HEK293 (cell line): ENCODE measurements around the gene AGK.
"Not testable (repeated sequence)": the region's sequence is repeated elsewhere in the genome, so short reads cannot be mapped to it uniquely, and the experiment has no call there.

Experiments used
- CTCF ChIA-PET: fragments of 350-600 bp; formaldehyde crosslinking; extraction: SDS; loops from one replicate; lab custom pipeline; 2021; ENCODE audit warnings: antibody characterized with exemption; lab: Yijun Ruan, JAX
- POLR2A ChIA-PET: fragments of 300-600 bp; formaldehyde crosslinking; extraction: SDS; loops from one replicate; lab custom pipeline; 2020; ENCODE audit warnings: antibody characterized with exemption, inconsistent platforms; lab: Yijun Ruan, JAX
- H3K27ac ChIP-seq: fragments of 200-500 bp; sonication (Bioruptor generic); 2 replicates; pipeline ENCODE4 v1.5.1; 2014; ENCODE audit warnings: low read depth, low read length, control low read depth, inconsistent platforms; ENCODE audit errors: extremely low read depth
- H3K36me3 ChIP-seq, 2 experiments: fragments of 200-500 bp in 1 of 2; sonication (Bioruptor generic) in 1 of 2; 1 replicate in 1 of 2; 2 replicates in 1 of 2; pipeline ENCODE4 v1.5.1; 2014 to 2017; ENCODE audit warnings: inconsistent platforms in 2 of 2, low read length in 2 of 2; ENCODE audit not compliant: control insufficient read depth in 2 of 2, insufficient read depth in 1 of 2
- H3K4me1 ChIP-seq: fragments of 200-500 bp; sonication (Bioruptor generic); 2 replicates; pipeline ENCODE4 v1.5.1; 2014; ENCODE audit warnings: mild to moderate bottlenecking, low read length, inconsistent platforms; ENCODE audit not compliant: control insufficient read depth, insufficient read depth
- H3K4me3 ChIP-seq: 2 replicates; pipeline ENCODE4 v1.5.1; 2011; ENCODE audit warnings: low read depth, mild to moderate bottlenecking, control low read depth, low read length, moderate library complexity
- H3K9me3 ChIP-seq: fragments of 200-500 bp; sonication (Bioruptor generic); 2 replicates; pipeline ENCODE4 v1.5.1; 2014; ENCODE audit warnings: low read depth, low read length, inconsistent platforms; ENCODE audit not compliant: control insufficient read depth, insufficient read depth
- HOXD13 ChIP-seq: sonication (generic); formaldehyde crosslinking; IDR thresholded peaks from 2 replicates; pipeline ENCODE4 v1.8.0; 2022; ENCODE audit warnings: missing genetic modification reagents, borderline replicate concordance
- MZF1 ChIP-seq: fragments of 450-650 bp; formaldehyde crosslinking; IDR thresholded peaks from 2 replicates; pipeline ENCODE4 v1.5.1; 2017; ENCODE audit warnings: missing biosample characterization, missing genetic modification characterization, borderline replicate concordance
- YY2 ChIP-seq: fragments of 450-650 bp; formaldehyde crosslinking; IDR thresholded peaks from 2 replicates; pipeline ENCODE4 v1.5.1; 2016; ENCODE audit warnings: missing biosample characterization, missing genetic modification characterization
- ZBTB48 ChIP-seq: fragments of 450-650 bp; formaldehyde crosslinking; IDR thresholded peaks from 2 replicates; pipeline ENCODE4 v1.5.1; 2016; ENCODE audit warnings: missing biosample characterization, missing genetic modification characterization
- ZFP69B ChIP-seq: fragments of 450-650 bp; formaldehyde crosslinking; IDR thresholded peaks from 2 replicates; pipeline ENCODE4 v1.5.1; 2016; ENCODE audit warnings: missing biosample characterization, missing genetic modification characterization
- ZNF114 ChIP-seq: fragments of 450-650 bp; formaldehyde crosslinking; IDR thresholded peaks from 2 replicates; pipeline ENCODE4 v1.5.0; 2017; ENCODE audit warnings: missing biosample characterization, missing genetic modification characterization
- ZNF146 ChIP-seq: fragments of 450-650 bp; formaldehyde crosslinking; IDR thresholded peaks from 2 replicates; pipeline ENCODE4 v1.5.1; 2016; ENCODE audit warnings: missing biosample characterization, missing genetic modification characterization
- ZNF214 ChIP-seq: fragments of 450-650 bp; formaldehyde crosslinking; IDR thresholded peaks from 2 replicates; pipeline ENCODE4 v1.5.1; 2017; ENCODE audit warnings: missing biosample characterization, mild to moderate bottlenecking, missing genetic modification characterization, borderline replicate concordance
- ZNF239 ChIP-seq: fragments of 450-650 bp; formaldehyde crosslinking; IDR thresholded peaks from 2 replicates; pipeline ENCODE4 v1.5.1; 2016; ENCODE audit warnings: missing biosample characterization, missing genetic modification characterization
- ZNF354C ChIP-seq: fragments of 450-650 bp; formaldehyde crosslinking; IDR thresholded peaks from 2 replicates; pipeline ENCODE4 v1.5.1; 2016; ENCODE audit warnings: missing biosample characterization, missing genetic modification characterization, low read depth, borderline replicate concordance
- ZNF548 ChIP-seq: fragments of 450-650 bp; formaldehyde crosslinking; IDR thresholded peaks from 2 replicates; pipeline ENCODE4 v1.5.1; 2016; ENCODE audit warnings: missing biosample characterization, missing genetic modification characterization
- ZNF571 ChIP-seq: fragments of 450-650 bp; formaldehyde crosslinking; IDR thresholded peaks from 2 replicates; pipeline ENCODE4 v1.5.0; 2017; ENCODE audit warnings: missing biosample characterization, missing genetic modification characterization
- ZNF629 ChIP-seq: fragments of 450-650 bp; formaldehyde crosslinking; IDR thresholded peaks from 2 replicates; pipeline ENCODE4 v1.5.1; 2017; ENCODE audit warnings: missing biosample characterization, missing genetic modification characterization
- ZNF747 ChIP-seq: fragments of 450-650 bp; formaldehyde crosslinking; IDR thresholded peaks from 2 replicates; pipeline ENCODE4 v1.5.1; 2016; ENCODE audit warnings: missing biosample characterization, missing genetic modification characterization
- ZNF768 ChIP-seq: fragments of 450-650 bp; formaldehyde crosslinking; IDR thresholded peaks from 2 replicates; pipeline ENCODE4 v1.5.1; 2018; ENCODE audit warnings: missing biosample characterization, mild to moderate bottlenecking, missing genetic modification characterization
- ZNF785 ChIP-seq: fragments of 450-650 bp; formaldehyde crosslinking; IDR thresholded peaks from 2 replicates; pipeline ENCODE4 v1.5.1; 2016; ENCODE audit warnings: missing biosample characterization, missing genetic modification characterization
- TF ChIP-seq, protein P1 (sequence below): fragments of 450-650 bp; formaldehyde crosslinking; IDR thresholded peaks from 2 replicates; pipeline ENCODE4 v1.5.1; 2016; ENCODE audit warnings: missing biosample characterization, missing genetic modification characterization
- TF ChIP-seq, protein P2 (sequence below): fragments of 450-650 bp; formaldehyde crosslinking; IDR thresholded peaks from 2 replicates; pipeline ENCODE4 v1.5.1; 2016; ENCODE audit warnings: missing biosample characterization, missing genetic modification characterization
- TF ChIP-seq, protein P3 (sequence below): sonication (generic); formaldehyde crosslinking; IDR thresholded peaks from 2 replicates; pipeline ENCODE4 v1.8.1; 2022; ENCODE audit warnings: mild to moderate bottlenecking, moderate library complexity, missing genetic modification reagents

Gene AGK

DNA sequence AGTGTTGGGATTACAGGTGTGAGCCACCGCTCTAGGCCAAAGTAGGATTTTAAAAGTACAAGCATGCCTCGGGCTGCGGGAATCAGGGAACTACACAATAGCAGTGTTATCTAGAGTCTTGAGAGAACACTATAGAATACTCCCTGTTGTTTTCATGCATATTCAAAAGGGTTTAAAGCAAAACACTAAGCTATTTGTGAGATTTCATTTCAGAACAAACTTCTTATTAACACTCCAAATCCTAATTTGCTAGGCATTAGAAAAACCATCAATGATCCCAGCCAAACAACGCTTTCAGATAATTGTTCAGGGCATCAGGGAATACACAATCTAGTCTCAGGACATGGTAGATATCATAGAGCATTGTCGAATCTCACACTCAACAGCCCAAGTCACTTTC, 136.8 kb downstream of the AGK start:
- ChIA-PET POLR2A (interaction anchor here (0.7 kb wide), 2 partner anchors 50 to 330 kb away, joined by 3 to 4 read pairs; partner anchors contain the start of gene SSBP1), CTCF (interaction anchor here (0.6 kb wide), 1 partner anchor 9 kb away, joined by 3 read pairs; no protein-coding TSS in a partner anchor)
- peaks cover 4% of the 10 kb centered on the region; the same call in 1 of the 2 replicates for H3K4me1 ChIP-seq
- no peak overlapping the region for H3K4me3 ChIP-seq
- peaks cover 5 to 23% of the 10 kb centered on the region in 2 experiments; a peak in 2 of 3 replicates for H3K36me3 ChIP-seq
- no peak overlapping the region for H3K27ac ChIP-seq
- H3K9me3 ChIP-seq: no peaks in the 10 kb centered on the region
- no peak for TF ChIP-seq ZNF571 (tag by site-specific recombination)
- TF ChIP-seq ZNF239 (tag by site-specific recombination): no peak
- TF ChIP-seq ZBTB48 (tag by site-specific recombination): no peak
- TF ChIP-seq MZF1 (tag by site-specific recombination): no peak
- no peak for TF ChIP-seq ZNF629 (tag by site-specific recombination)
- TF ChIP-seq ZNF354C (tag by site-specific recombination): no peak
- TF ChIP-seq HOXD13 (CRISPR knock-in tag): no peak
- TF ChIP-seq YY2 (tag by site-specific recombination): no peak
- TF ChIP-seq, protein P1, sequence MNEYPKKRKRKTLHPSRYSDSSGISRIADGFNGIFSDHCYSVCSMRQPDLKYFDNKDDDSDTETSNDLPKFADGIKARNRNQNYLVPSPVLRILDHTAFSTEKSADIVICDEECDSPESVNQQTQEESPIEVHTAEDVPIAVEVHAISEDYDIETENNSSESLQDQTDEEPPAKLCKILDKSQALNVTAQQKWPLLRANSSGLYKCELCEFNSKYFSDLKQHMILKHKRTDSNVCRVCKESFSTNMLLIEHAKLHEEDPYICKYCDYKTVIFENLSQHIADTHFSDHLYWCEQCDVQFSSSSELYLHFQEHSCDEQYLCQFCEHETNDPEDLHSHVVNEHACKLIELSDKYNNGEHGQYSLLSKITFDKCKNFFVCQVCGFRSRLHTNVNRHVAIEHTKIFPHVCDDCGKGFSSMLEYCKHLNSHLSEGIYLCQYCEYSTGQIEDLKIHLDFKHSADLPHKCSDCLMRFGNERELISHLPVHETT (tag by site-specific recombination): no peak
- no peak for TF ChIP-seq ZNF768 (tag by site-specific recombination)
- TF ChIP-seq ZNF785 (tag by site-specific recombination): no peak
- TF ChIP-seq, protein P2, sequence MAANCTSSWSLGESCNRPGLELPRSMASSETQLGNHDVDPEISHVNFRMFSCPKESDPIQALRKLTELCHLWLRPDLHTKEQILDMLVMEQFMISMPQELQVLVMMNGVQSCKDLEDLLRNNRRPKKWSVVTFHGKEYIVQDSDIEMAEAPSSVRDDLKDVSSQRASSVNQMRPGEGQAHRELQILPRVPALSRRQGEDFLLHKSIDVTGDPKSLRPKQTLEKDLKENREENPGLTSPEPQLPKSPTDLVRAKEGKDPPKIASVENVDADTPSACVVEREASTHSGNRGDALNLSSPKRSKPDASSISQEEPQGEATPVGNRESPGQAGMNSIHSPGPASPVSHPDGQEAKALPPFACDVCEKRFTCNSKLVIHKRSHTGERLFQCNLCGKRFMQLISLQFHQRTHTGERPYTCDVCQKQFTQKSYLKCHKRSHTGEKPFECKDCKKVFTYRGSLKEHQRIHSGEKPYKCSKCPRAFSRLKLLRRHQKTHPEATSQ (tag by site-specific recombination): no peak
- TF ChIP-seq ZNF548 (tag by site-specific recombination): no peak
- TF ChIP-seq ZNF114 (tag by site-specific recombination): no peak
- TF ChIP-seq, protein P3, sequence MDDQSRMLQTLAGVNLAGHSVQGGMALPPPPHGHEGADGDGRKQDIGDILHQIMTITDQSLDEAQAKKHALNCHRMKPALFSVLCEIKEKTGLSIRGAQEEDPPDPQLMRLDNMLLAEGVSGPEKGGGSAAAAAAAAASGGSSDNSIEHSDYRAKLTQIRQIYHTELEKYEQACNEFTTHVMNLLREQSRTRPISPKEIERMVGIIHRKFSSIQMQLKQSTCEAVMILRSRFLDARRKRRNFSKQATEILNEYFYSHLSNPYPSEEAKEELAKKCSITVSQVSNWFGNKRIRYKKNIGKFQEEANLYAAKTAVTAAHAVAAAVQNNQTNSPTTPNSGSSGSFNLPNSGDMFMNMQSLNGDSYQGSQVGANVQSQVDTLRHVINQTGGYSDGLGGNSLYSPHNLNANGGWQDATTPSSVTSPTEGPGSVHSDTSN (CRISPR knock-in tag): no peak
- no peak for TF ChIP-seq ZNF214 (tag by site-specific recombination)
- TF ChIP-seq ZNF747: no peak
- no peak for TF ChIP-seq ZFP69B (tag by site-specific recombination)

DNA sequence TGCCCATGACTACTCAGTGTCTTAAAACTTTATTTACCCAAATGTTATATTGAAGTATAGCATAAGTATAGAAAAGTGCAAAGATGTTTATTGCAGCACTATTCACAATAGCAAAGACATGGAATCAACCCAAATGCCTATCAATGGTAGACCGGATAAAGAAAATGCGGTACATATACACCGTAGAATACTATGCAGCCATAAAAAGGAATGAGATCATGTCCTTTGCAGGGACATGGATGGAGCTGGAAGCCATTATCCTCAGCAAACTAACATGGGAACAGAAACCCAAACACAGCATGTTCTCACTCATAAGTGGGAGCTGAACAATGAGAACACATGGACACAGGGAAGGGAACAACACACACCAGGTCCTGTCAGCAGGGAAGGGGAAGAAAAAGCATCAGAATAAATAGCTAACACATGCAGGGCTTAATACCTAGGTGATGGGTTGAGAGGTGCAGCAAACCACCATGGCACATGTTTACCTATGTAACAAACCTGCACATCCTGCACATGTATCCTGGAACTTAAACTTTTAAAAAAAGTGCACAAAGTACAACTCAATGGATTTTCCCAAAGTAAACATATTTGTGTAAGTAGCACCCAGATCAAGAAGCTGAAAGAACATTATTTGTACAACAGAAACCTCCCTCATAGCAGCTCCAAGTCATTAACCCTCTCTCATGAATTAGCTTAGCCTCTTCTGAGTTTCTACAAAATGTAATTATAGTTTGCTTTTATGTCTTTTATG, 138.0 kb downstream of the AGK start:
- peaks cover 0 to 16% of the 10 kb centered on the region in 2 experiments; a peak in 1 of 3 replicates for H3K36me3 ChIP-seq
- H3K4me1 ChIP-seq, H3K27ac ChIP-seq, H3K4me3 ChIP-seq: not testable (repeated sequence)
- CTCF ChIA-PET: interaction anchor here (1.7 kb wide), 1 partner anchor 48 kb away, joined by 4 read pairs; the partner anchor contains the start of gene SSBP1
- TF ChIP-seq ZNF146: peak; percentile 88
- TF ChIP-seq, all 188 proteins: peak for 1; not testable (repeated sequence) for 187
- POLR2A ChIA-PET: interaction anchor here (1.1 kb wide), 1 partner anchor 11 kb away, joined by 5 read pairs; no protein-coding TSS in a partner anchor
- not testable (repeated sequence) for H3K9me3 ChIP-seq
